ENCODE data around the gene PRKRIP1.

The PRKRIP1 gene

DNA sequence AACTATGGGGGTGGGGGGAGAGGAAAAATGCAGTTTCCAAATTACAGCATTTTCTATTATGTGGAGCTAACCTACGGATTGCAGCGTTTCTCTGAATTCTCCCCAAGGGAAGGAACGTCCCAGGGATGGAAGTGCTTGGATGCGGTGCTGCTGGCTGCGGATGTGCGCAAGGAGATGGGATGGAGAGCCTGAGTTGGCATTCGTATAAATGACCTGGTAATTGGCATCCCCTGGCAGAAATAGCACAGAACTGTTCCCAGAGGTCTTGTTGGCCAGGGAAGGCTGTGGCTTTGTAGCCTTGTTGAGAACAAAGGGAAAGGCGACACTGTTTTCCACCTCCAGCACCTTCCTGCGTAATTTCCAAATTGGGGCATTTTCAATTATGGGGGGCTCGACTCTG, 40.0 kb downstream of the PRKRIP1 start:
- H3K27ac ChIP-seq (ENCODE audit: extremely low read depth, low read depth, low read length), result no peak overlapping the region
- ChIA-PET POLR2A (no interaction called here), CTCF (no interaction called here)
- TF ChIP-seq ZNF560 (tag by site-specific recombination; IDR thresholded peaks at IDR 0.05; ENCODE audit: borderline replicate concordance), result no peak
- no peak for TF ChIP-seq SCRT1 (tag by site-specific recombination; IDR thresholded peaks at IDR 0.05; ENCODE audit: borderline replicate concordance)
- TF ChIP-seq ZNF692 (tag by site-specific recombination; IDR thresholded peaks at IDR 0.05), result no peak
- no peak for TF ChIP-seq ZNF571 (tag by site-specific recombination; IDR thresholded peaks at IDR 0.05)
- TF ChIP-seq GLI2 (tag by site-specific recombination; IDR thresholded peaks at IDR 0.05; ENCODE audit: borderline replicate concordance, low read depth), result no peak
- TF ChIP-seq, protein P1, sequence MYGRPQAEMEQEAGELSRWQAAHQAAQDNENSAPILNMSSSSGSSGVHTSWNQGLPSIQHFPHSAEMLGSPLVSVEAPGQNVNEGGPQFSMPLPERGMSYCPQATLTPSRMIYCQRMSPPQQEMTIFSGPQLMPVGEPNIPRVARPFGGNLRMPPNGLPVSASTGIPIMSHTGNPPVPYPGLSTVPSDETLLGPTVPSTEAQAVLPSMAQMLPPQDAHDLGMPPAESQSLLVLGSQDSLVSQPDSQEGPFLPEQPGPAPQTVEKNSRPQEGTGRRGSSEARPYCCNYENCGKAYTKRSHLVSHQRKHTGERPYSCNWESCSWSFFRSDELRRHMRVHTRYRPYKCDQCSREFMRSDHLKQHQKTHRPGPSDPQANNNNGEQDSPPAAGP (tag by site-specific recombination; IDR thresholded peaks at IDR 0.05), result no peak
- TF ChIP-seq ZNF791 (tag by site-specific recombination; IDR thresholded peaks at IDR 0.05), result no peak
- no peak for TF ChIP-seq ZNF521 (tag by site-specific recombination; IDR thresholded peaks at IDR 0.05)
- TF ChIP-seq SP7 (tag by site-specific recombination; IDR thresholded peaks at IDR 0.05), result no peak
- TF ChIP-seq KLF10 (tag by site-specific recombination; IDR thresholded peaks at IDR 0.05), result no peak
- no peaks in the 10 kb centered on the region for H3K9me3 ChIP-seq (ENCODE audit: control insufficient read depth, insufficient read depth, low read depth, low read length)
- H3K4me3 ChIP-seq (ENCODE audit: low read depth, low read length), result no peak overlapping the region
- peaks cover 16 to 24% of the 10 kb centered on the region in 2 experiments; a peak in 2 of 3 replicates for H3K36me3 ChIP-seq (ENCODE audit: control insufficient read depth in 2 of 2, insufficient read depth in 1 of 2, low read length in 2 of 2)
- peaks cover 15% of the 10 kb centered on the region for H3K4me1 ChIP-seq (ENCODE audit: control insufficient read depth, insufficient read depth, low read length)

GRCh38 chr7:102439963-102440795, 44.0 kb downstream of the PRKRIP1 start:
- H3K27ac ChIP-seq (ENCODE audit: extremely low read depth, low read depth, low read length), result no peak overlapping the region
- peak; percentile 19; the same call in 1 of the 2 replicates for TF ChIP-seq SP7 (tag by site-specific recombination; IDR thresholded peaks at IDR 0.05)
- TF ChIP-seq ZNF629 (tag by site-specific recombination; IDR thresholded peaks at IDR 0.05), result 0 out of 2 replicates have a peak, but pooled peaks have one; percentile 12
- 0 out of 2 replicates have a peak, but pooled peaks have one; percentile 36 for TF ChIP-seq ZFP37 (tag by site-specific recombination; IDR thresholded peaks at IDR 0.05)
- TF ChIP-seq ZIC2 (tag by site-specific recombination; IDR thresholded peaks at IDR 0.05), result peak; percentile 53; the same call in 1 of the 2 replicates
- TF ChIP-seq ZNF223 (tag by site-specific recombination; IDR thresholded peaks at IDR 0.05), result no peak
- 0 out of 2 replicates have a peak, but pooled peaks have one; percentile 20 for TF ChIP-seq GLIS1 (tag by site-specific recombination; IDR thresholded peaks at IDR 0.05)
- H3K36me3 ChIP-seq (ENCODE audit: control insufficient read depth in 2 of 2, insufficient read depth in 1 of 2, low read length in 2 of 2), result peaks cover 16 to 32% of the 10 kb centered on the region in 2 experiments; a peak in 2 of 3 replicates
- ChIA-PET CTCF (interaction anchor here (0.5 kb wide), 1 partner anchor 14 kb away, joined by 3 read pairs; no protein-coding TSS in a partner anchor), POLR2A (interaction anchor here (0.9 to 1.4 kb wide), 2 partner anchors 10 to 35 kb away, joined by 4 read pairs; no protein-coding TSS in a partner anchor)
- no peaks in the 10 kb centered on the region for H3K4me1 ChIP-seq (ENCODE audit: control insufficient read depth, insufficient read depth, low read length)
- no peak overlapping the region for H3K4me3 ChIP-seq (ENCODE audit: low read depth, low read length)
- H3K9me3 ChIP-seq (ENCODE audit: control insufficient read depth, insufficient read depth, low read depth, low read length), result no peaks in the 10 kb centered on the region

GRCh38 chr7:102444961-102445673, 49.0 kb downstream of the PRKRIP1 start:
- no peaks in the 10 kb centered on the region for H3K9me3 ChIP-seq (ENCODE audit: control insufficient read depth, insufficient read depth, low read depth, low read length)
- POLR2A ChIA-PET, result interaction anchor here (0.9 kb wide), 1 partner anchor 9 kb away, joined by 3 read pairs; no protein-coding TSS in a partner anchor
- H3K36me3 ChIP-seq (ENCODE audit: control insufficient read depth in 2 of 2, insufficient read depth in 1 of 2, low read length in 2 of 2), result peaks cover 3 to 27% of the 10 kb centered on the region in 2 experiments; a peak in 2 of 3 replicates
- H3K4me1 ChIP-seq (ENCODE audit: control insufficient read depth, insufficient read depth, low read length), result no peaks in the 10 kb centered on the region
- no peak overlapping the region for H3K4me3 ChIP-seq (ENCODE audit: low read depth, low read length)
- TF ChIP-seq, protein P2, sequence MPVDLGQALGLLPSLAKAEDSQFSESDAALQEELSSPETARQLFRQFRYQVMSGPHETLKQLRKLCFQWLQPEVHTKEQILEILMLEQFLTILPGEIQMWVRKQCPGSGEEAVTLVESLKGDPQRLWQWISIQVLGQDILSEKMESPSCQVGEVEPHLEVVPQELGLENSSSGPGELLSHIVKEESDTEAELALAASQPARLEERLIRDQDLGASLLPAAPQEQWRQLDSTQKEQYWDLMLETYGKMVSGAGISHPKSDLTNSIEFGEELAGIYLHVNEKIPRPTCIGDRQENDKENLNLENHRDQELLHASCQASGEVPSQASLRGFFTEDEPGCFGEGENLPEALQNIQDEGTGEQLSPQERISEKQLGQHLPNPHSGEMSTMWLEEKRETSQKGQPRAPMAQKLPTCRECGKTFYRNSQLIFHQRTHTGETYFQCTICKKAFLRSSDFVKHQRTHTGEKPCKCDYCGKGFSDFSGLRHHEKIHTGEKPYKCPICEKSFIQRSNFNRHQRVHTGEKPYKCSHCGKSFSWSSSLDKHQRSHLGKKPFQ (tag by site-specific recombination; IDR thresholded peaks at IDR 0.05), result no peak
- no peak for TF ChIP-seq YY2 (tag by site-specific recombination; IDR thresholded peaks at IDR 0.05)
- TF ChIP-seq, protein P3, sequence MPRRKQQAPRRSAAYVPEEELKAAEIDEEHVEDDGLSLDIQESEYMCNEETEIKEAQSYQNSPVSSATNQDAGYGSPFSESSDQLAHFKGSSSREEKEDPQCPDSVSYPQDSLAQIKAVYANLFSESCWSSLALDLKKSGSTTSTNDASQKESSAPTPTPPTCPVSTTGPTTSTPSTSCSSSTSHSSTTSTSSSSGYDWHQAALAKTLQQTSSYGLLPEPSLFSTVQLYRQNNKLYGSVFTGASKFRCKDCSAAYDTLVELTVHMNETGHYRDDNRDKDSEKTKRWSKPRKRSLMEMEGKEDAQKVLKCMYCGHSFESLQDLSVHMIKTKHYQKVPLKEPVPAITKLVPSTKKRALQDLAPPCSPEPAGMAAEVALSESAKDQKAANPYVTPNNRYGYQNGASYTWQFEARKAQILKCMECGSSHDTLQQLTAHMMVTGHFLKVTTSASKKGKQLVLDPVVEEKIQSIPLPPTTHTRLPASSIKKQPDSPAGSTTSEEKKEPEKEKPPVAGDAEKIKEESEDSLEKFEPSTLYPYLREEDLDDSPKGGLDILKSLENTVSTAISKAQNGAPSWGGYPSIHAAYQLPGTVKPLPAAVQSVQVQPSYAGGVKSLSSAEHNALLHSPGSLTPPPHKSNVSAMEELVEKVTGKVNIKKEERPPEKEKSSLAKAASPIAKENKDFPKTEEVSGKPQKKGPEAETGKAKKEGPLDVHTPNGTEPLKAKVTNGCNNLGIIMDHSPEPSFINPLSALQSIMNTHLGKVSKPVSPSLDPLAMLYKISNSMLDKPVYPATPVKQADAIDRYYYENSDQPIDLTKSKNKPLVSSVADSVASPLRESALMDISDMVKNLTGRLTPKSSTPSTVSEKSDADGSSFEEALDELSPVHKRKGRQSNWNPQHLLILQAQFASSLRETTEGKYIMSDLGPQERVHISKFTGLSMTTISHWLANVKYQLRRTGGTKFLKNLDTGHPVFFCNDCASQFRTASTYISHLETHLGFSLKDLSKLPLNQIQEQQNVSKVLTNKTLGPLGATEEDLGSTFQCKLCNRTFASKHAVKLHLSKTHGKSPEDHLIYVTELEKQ (tag by site-specific recombination; IDR thresholded peaks at IDR 0.05; ENCODE audit: borderline replicate concordance), result no peak
- CTCF ChIA-PET, result no interaction called here
- no peak overlapping the region for H3K27ac ChIP-seq (ENCODE audit: extremely low read depth, low read depth, low read length)
